Psoas muscle (tissue), 8 donors: ENCODE measurements around the gene KIF3A. TPM values are rescaled to one million over a fixed set of nuclear protein-coding genes. Genes with fewer than 3 reads are reported as not detected.

Source experiments
- ATAC-seq, 4 donors: fragments of 200-7000 bp; cut with Tn5 transposase; one replicate each; pipeline ENCODE4 v1.9.1; 2020; ENCODE audit warnings: moderate library complexity in 3 of 4, mild to moderate bottlenecking in 2 of 4
- DNase-seq, 2 donors: peaks; one replicate each; pipeline ENCODE4 v3.0.0-alpha.2; 2020
- H3K27ac ChIP-seq: fragments of 200-600 bp; one replicate; pipeline ENCODE4 v1.8.0; 2022
- H3K27me3 ChIP-seq, 3 donors: fragments of 200-600 bp in 1 of 3; one replicate each; pipeline versions ENCODE4 v1.6.1 to v1.8.0; 2013 to 2022; ENCODE audit warnings: low read length in 2 of 3, mild to moderate bottlenecking in 2 of 3, moderate library complexity in 1 of 3; ENCODE audit not compliant: insufficient read depth in 3 of 3
- H3K36me3 ChIP-seq, 2 donors: fragments of 200-600 bp in 1 of 2; one replicate each; pipeline versions ENCODE4 v1.6.1 to v1.8.0; 2013 to 2022; ENCODE audit warnings: low read depth in 1 of 2, mild to moderate bottlenecking in 1 of 2, moderate library complexity in 1 of 2; ENCODE audit not compliant: insufficient read depth in 1 of 2
- H3K4me1 ChIP-seq: fragments of 200-600 bp; one replicate; pipeline ENCODE4 v1.8.0; 2022
- H3K4me3 ChIP-seq: fragments of 200-600 bp; one replicate; pipeline ENCODE4 v1.8.0; 2022; ENCODE audit warnings: mild to moderate bottlenecking
- H3K9me3 ChIP-seq: fragments of 200-600 bp; one replicate; pipeline ENCODE4 v1.8.0; 2022
- CTCF ChIP-seq: fragments of 200-600 bp; IDR thresholded peaks from one replicate; pipeline ENCODE4 v1.8.0; 2022; ENCODE audit warnings: antibody characterized with exemption
- WGBS, 3 donors: extraction: QIAGEN DNeasy Blood & Tissue Kit; methylation state at CpG; one replicate each; pipeline versions ENCODE4 v1.1.6 to v1.1.7; 2013; 5-methylcytosine and 5-hydroxymethylcytosine counted together
- intact Hi-C, 2 donors: fragments of 100-400 bp; cut with DNase I; formaldehyde crosslinking; loops; one replicate each; pipeline versions ENCODE4 v1.11.0 to v1.14.2; 2022
- polyA plus RNA-seq, 3 donors: library from polyadenylated mRNA; stranded (reverse); fragments of 200-250 nt; gene quantifications; one replicate each; pipeline ENCODE4 v1.2.3, GENCODE V29; 2013
- total RNA-seq, 4 donors: library from RNA; stranded (reverse); fragmentation: NEBNext Ultra II Directional in 2 of 4; extraction: Animal tissue kit (Norgen Biotek cat#: 25700) in 2 of 4; gene quantifications; one replicate each; pipeline versions ENCODE4 v1.2.1 to v1.2.4, GENCODE V29; 2021 to 2023
- donor health status: healthy with polysubstance abuse.
- donor health status: DM: no; HTN: no; CAD: no; lungs with moderate emphysema.
- donor health status: Bipolar disorder and iron deficiency.
- donor health status: healthy.
- donor health status: DM: yes; HTN: yes; CAD: no.
- donor health status: DM: no; HTN: no; CAD: no.
- donor health status: DM: no; HTN: no; CAD: no.
- donor health status: DM: yes; HTN: yes; CAD: no.

Gene KIF3A
- total and polyA plus RNA-seq, 7 donors, result 2.5 to 8.0 (median 4.3) TPM

GRCh38 chr5:132677682-132678400, 59.5 kb downstream of the KIF3A start:
- intact Hi-C loops, result no loop called here
- no peak for ATAC-seq
- H3K9me3 ChIP-seq, result no peaks in the 10 kb centered on the region

GRCh38 chr5:132677191-132677590, 60.2 kb downstream of the KIF3A start:
- 47 to 54% (median 50%) methylated on average over 7 of the region's 7 CpGs for WGBS, 3 donors
- H3K36me3 ChIP-seq, result no peaks in the 10 kb centered on the region
- H3K27me3 ChIP-seq, result peaks cover 0 to 2% (median 0%) of the 10 kb centered on the region in 3 donors
- ATAC-seq (peak in 3 of 4 donors; percentile 62 to 69 (median 63)), DNase-seq (peak; percentile 39 to 61)
- intact Hi-C loops, result no loop called here
- no peaks in the 10 kb centered on the region for H3K4me1 ChIP-seq
- H3K27ac ChIP-seq, result no peak overlapping the region
- peak; percentile 7 for TF ChIP-seq CTCF
- no peak overlapping the region for H3K4me3 ChIP-seq
- no peaks in the 10 kb centered on the region for H3K9me3 ChIP-seq

More at GRCh38 chr5:132677682-132678400, 59.5 kb downstream of the KIF3A start:
- Histone ChIP-seq H3K4me1 (no peaks in the 10 kb centered on the region), H3K27ac (no peak overlapping the region), H3K4me3 (no peak overlapping the region), H3K36me3 (no peaks in the 10 kb centered on the region), H3K27me3 (peaks cover 0 to 2% (median 0%) of the 10 kb centered on the region in 3 donors)
- DNase-seq, result no peak
- TF ChIP-seq CTCF, result no peak
- 86 to 89% (median 88%) methylated on average over 15 of the region's 15 CpGs for WGBS, 3 donors

GRCh38 chr5:132675936-132676689, 61.2 kb downstream of the KIF3A start:
- ATAC-seq, result no peak
- H3K4me3 ChIP-seq, result no peak overlapping the region
- 89 to 93% (median 92%) methylated on average over 11 of the region's 11 CpGs for WGBS, 3 donors
- no peaks in the 10 kb centered on the region for H3K36me3 ChIP-seq
- intact Hi-C loops, result no loop called here
- no peak for TF ChIP-seq CTCF
- no peaks in the 10 kb centered on the region for H3K9me3 ChIP-seq
- H3K27me3 ChIP-seq, result peaks cover 0 to 2% (median 0%) of the 10 kb centered on the region in 3 donors
- H3K4me1 ChIP-seq, result no peaks in the 10 kb centered on the region
- DNase-seq, result no peak
- H3K27ac ChIP-seq, result no peak overlapping the region

GRCh38 chr5:132674671-132675506, 62.5 kb downstream of the KIF3A start:
- TF ChIP-seq CTCF, result no peak
- H3K36me3 ChIP-seq, result no peaks in the 10 kb centered on the region
- H3K4me3 ChIP-seq, result no peak overlapping the region
- intact Hi-C loops, result no loop called here
- ATAC-seq (peak in 1 of 4 donors; percentile 20), DNase-seq (no peak)
- WGBS, 3 donors, result 44 to 57% (median 50%) methylated on average over 13 of the region's 13 CpGs
- H3K4me1 ChIP-seq, result no peaks in the 10 kb centered on the region
- no peak overlapping the region for H3K27ac ChIP-seq
- no peaks in the 10 kb centered on the region for H3K9me3 ChIP-seq
- peaks cover 0 to 2% (median 0%) of the 10 kb centered on the region in 3 donors for H3K27me3 ChIP-seq
